Heart right ventricle (tissue), 16 donors: Measurements from ENCODE around the gene GPR119. TPM values are rescaled to one million over a fixed set of nuclear protein-coding genes. Genes with fewer than 3 reads are reported as not detected.

Experiments
- ATAC-seq, 8 donors: fragments of 200-7000 bp; cut with Tn5 transposase; one replicate each; pipeline ENCODE4 v1.9.1; 2020; ENCODE audit warnings: mild to moderate bottlenecking in 8 of 8, moderate library complexity in 8 of 8, moderate number of reproducible peaks in 1 of 8
- DNase-seq, 2 donors: peaks; one replicate each; pipeline ENCODE4 v3.0.0-alpha.2; 2020
- H3K27ac ChIP-seq, 10 donors: fragments of 200-600 bp; sonication (generic) in 2 of 10; one replicate each; pipeline versions ENCODE4 v1.5.0 to v1.8.0; 2020 to 2022; ENCODE audit warnings: mild to moderate bottlenecking in 3 of 10
- H3K27me3 ChIP-seq, 7 donors: fragments of 200-600 bp; one replicate each; pipeline ENCODE4 v1.8.0; 2021 to 2022; ENCODE audit warnings: mild to moderate bottlenecking in 2 of 7
- H3K36me3 ChIP-seq, 9 donors: fragments of 200-600 bp; sonication (generic) in 1 of 9; one replicate each; pipeline versions ENCODE4 v1.5.0 to v1.8.0; 2020 to 2022; ENCODE audit warnings: mild to moderate bottlenecking in 2 of 9
- H3K4me1 ChIP-seq, 9 donors: fragments of 200-600 bp; sonication (generic) in 1 of 9; one replicate each; pipeline versions ENCODE4 v1.5.0 to v1.8.0; 2020 to 2022; ENCODE audit warnings: mild to moderate bottlenecking in 4 of 9
- H3K4me3 ChIP-seq, 10 donors: fragments of 200-600 bp; sonication (generic) in 2 of 10; one replicate each; pipeline versions ENCODE4 v1.5.0 to v1.8.0; 2020 to 2022; ENCODE audit warnings: mild to moderate bottlenecking in 7 of 10, moderate library complexity in 2 of 10
- H3K9me3 ChIP-seq, 11 donors: fragments of 200-600 bp in 10 of 11; sonication (generic) in 2 of 11; one replicate each; pipeline versions ENCODE4 v1.5.0 to v1.8.0; 2013 to 2022; ENCODE audit warnings: mild to moderate bottlenecking in 2 of 11, control low read depth in 1 of 11, moderate library complexity in 1 of 11
- CTCF ChIP-seq, 9 donors: fragments of 200-600 bp; sonication (generic) in 2 of 9; IDR thresholded peaks; one replicate each; pipeline versions ENCODE4 v1.5.0 to v1.8.0; 2021 to 2022; ENCODE audit warnings: antibody characterized with exemption in 9 of 9, mild to moderate bottlenecking in 5 of 9, moderate library complexity in 1 of 9
- WGBS, 2 donors: extraction: QIAGEN DNeasy Blood & Tissue Kit; methylation state at CpG; one replicate each; pipeline ENCODE4 v1.1.7; 2013; ENCODE audit warnings: inconsistent platforms in 1 of 2; 5-methylcytosine and 5-hydroxymethylcytosine counted together
- intact Hi-C, 10 donors: fragments of 100-400 bp; cut with DNase I; formaldehyde crosslinking; loops; one replicate each; pipeline versions ENCODE4 v1.11.1 to v1.14.2; 2022
- polyA plus RNA-seq, 2 donors: library from polyadenylated mRNA; stranded (reverse); fragments of 200-250 nt; gene quantifications; one replicate each; pipeline ENCODE4 v1.2.3, GENCODE V29; 2013
- total RNA-seq, 10 donors: library from RNA; stranded (reverse); fragmentation: NEBNext Ultra II Directional in 3 of 10; extraction: Animal tissue kit (Norgen Biotek cat#: 25700) in 3 of 10; gene quantifications; one replicate each; pipeline versions ENCODE4 v1.2.1 to v1.2.4, GENCODE V29; 2021 to 2023
- donor health status: Arrhythmogenic right ventricular cardiomyopathy.
- donor health status: ischemic (EF 13 %, LVEDD 7.1; RV severe dilation, severe dysfunction).
- donor health status: healthy with polysubstance abuse.
- donor health status: DM: no; HTN: yes; CAD: no.
- donor health status: DM: no; HTN: no; CAD: no.
- donor health status: ischemic (EF 25% LVEDD 6.9; RV normal size, moderate dysfunction).
- donor health status: ischemic (EF 25% LVEDD 5.7; RV mildly dilated, moderate dysfunction).
- donor health status: healthy.
- donor health status: DM: yes; HTN: yes; CAD: no.
- donor health status: Ischemic cardiomyopathy.
- donor health status: ischemic (EF 35%, LVEDD 5.7; RV mildly dilated, moderate dysfunction).
- donor health status: nonischemic (EF 11% LVEDD 7.7; RV severe dilation, severe dysfunction).
- donor health status: DM: yes; HTN: yes; CAD: no.
- donor health status: PGD.
- donor health status: ischemic (EF 29% LVEDD 5.4; RV normal size, mild dysfunction).
- donor health status: nonischemic (EF 23%, LVEDD 6.1; RV moderate dilation, normal function).

GPR119 gene
- total and polyA plus RNA-seq, 12 donors = not detected

DNA sequence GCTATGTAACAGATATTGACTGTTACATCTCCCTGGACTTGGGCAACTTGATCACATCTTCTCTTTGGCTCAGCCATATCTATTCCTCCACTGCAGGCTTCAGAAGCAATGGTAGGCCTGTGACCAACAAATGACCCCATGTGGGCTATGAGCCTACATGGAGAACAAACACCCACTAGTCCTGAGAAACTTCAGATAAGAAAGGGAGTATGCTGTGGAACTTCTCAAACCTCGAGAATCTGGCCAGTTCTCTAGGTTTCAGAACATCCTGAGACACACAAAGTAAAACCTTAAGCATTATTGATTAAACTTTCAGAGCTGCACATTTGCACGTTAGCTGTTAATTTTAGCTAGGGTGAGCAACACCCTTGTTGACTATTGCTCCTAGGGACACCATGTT, 32.6 kb upstream of the GPR119 start:
- Histone ChIP-seq H3K4me3 (no peak overlapping the region), H3K36me3 (peaks cover 0 to 21% (median 0%) of the 10 kb centered on the region in 9 donors), H3K27me3 (peaks cover 0 to 4% (median 0%) of the 10 kb centered on the region in 7 donors), H3K9me3 (no peaks in the 10 kb centered on the region), H3K27ac (no peak overlapping the region), H3K4me1 (no peaks in the 10 kb centered on the region)
- intact Hi-C loops = no loop called here
- DNase-seq = no peak
- no peak for TF ChIP-seq CTCF (IDR thresholded peaks at IDR 0.05)
- WGBS, 2 donors = 78 to 93% methylated on average over 2 of the region's 2 CpGs
- ATAC-seq = no peak

- 90 to 94% methylated on average over 4 of the region's 4 CpGs for WGBS, 2 donors
- no peak for DNase-seq
- TF ChIP-seq CTCF (IDR thresholded peaks at IDR 0.05) = no peak
- H3K36me3 ChIP-seq = peaks cover 0 to 34% (median 0%) of the 10 kb centered on the region in 9 donors
- H3K27ac ChIP-seq = no peak overlapping the region
- no peak for ATAC-seq
- no peaks in the 10 kb centered on the region for H3K9me3 ChIP-seq
- no peaks in the 10 kb centered on the region for H3K4me1 ChIP-seq
- peaks cover 0 to under 1% (median 0%) of the 10 kb centered on the region in 7 donors for H3K27me3 ChIP-seq
- H3K4me3 ChIP-seq = no peak overlapping the region
- intact Hi-C loops = no loop called here
Observed at GRCh38 chrX:130416785-130417184, 31.3 kb upstream of the GPR119 start.

- Histone ChIP-seq H3K4me3 (no peak overlapping the region), H3K36me3 (peaks cover 0 to 49% (median 0%) of the 10 kb centered on the region in 9 donors), H3K27ac (no peak overlapping the region), H3K4me1 (no peaks in the 10 kb centered on the region), H3K27me3 (no peaks in the 10 kb centered on the region), H3K9me3 (no peaks in the 10 kb centered on the region)
- intact Hi-C loops = no loop called here
- DNase-seq (no peak), ATAC-seq (no peak)
- WGBS, 2 donors = 92 to 95% methylated on average over 7 of the region's 7 CpGs
- no peak for TF ChIP-seq CTCF (IDR thresholded peaks at IDR 0.05)
Observed at GRCh38 chrX:130415201-130415600, 29.7 kb upstream of the GPR119 start.

GRCh38 chrX:130414800-130415199, 29.3 kb upstream of the GPR119 start:
- Histone ChIP-seq H3K27me3 (no peaks in the 10 kb centered on the region), H3K36me3 (peaks cover 0 to 52% (median 0%) of the 10 kb centered on the region in 9 donors), H3K4me3 (no peak overlapping the region), H3K9me3 (no peaks in the 10 kb centered on the region), H3K27ac (no peak overlapping the region), H3K4me1 (no peaks in the 10 kb centered on the region)
- 95 to 100% methylated on average over 5 of the region's 5 CpGs for WGBS, 2 donors
- DNase-seq (no peak), ATAC-seq (no peak)
- intact Hi-C loops = no loop called here
- TF ChIP-seq CTCF (IDR thresholded peaks at IDR 0.05) = no peak
